ENCODE data around the gene CENATAC. TPM values are rescaled to one million over a fixed set of nuclear protein-coding genes. Genes with fewer than 3 reads are reported as not detected.
A peak's percentile ranks its signal among the peaks of the same experiment; 100 is the strongest.

Gene CENATAC
- total and polyA plus RNA-seq, 9 of the 15 experiments (the other 6 are each of a cell fraction or from before 2014, with no cell fraction given), result 2.4 to 25.5 (median 13.7) TPM

- H3K9me3 ChIP-seq (replicated peaks; ENCODE audit: control insufficient read depth, insufficient read depth, low read depth, low read length), result no peaks in the 10 kb centered on the region
- peak in 2 of 4 experiments; percentile 8 to 10 for DNase-seq (ENCODE audit: extremely low read depth in 1 of 4, low spot score in 3 of 4)
- BruUV-seq (replicated peaks), result TSS peak; percentile 32
- H3K36me3 ChIP-seq (ENCODE audit: control insufficient read depth, insufficient read depth, low read length), result peaks cover 93% of the 10 kb centered on the region
- H3K4me3 ChIP-seq, result no peak overlapping the region
- H3K9ac ChIP-seq (ENCODE audit: insufficient read depth in 1 of 2, low read depth in 2 of 2, low read length in 2 of 2), result peak overlapping the region in 1 of 2 experiments; percentile 14; a peak in 1 of 4 replicates
- H3K27me3 ChIP-seq (ENCODE audit: control insufficient read depth in 2 of 2, insufficient read depth in 2 of 2, low read length in 2 of 2), result no peaks in the 10 kb centered on the region
- POLR2A ChIA-PET, result interaction anchor here (0.7 to 9.3 kb wide), 8 partner anchors 6 to 46 kb away, joined by 3 to 132 read pairs (median 5); partner anchors contain the start of genes HMBS, HYOU1, RPS25 and TRAPPC4
- no peak overlapping the region for H3K27ac ChIP-seq (ENCODE audit: extremely low read depth, low read depth, low read length)
- H2AFZ ChIP-seq (ENCODE audit: low read depth, low read length), result no peak overlapping the region
- peaks cover 3% of the 10 kb centered on the region for H3K9me1 ChIP-seq (ENCODE audit: control insufficient read depth, insufficient read depth, low read length)
- intact Hi-C loops (cut with micrococcal nuclease), result no loop called here
- in situ Hi-C loops (cut with MboI), result no loop called here
- no peak for ATAC-seq
- no peak for FAIRE-seq
- 88% methylated on average over 5 of the region's 9 CpGs for WGBS (ENCODE audit: insufficient coverage, low coverage, missing lambda C conversion rate)
- peak; percentile 65; the same call in 1 of the 2 replicates for TF ChIP-seq RBFOX2 (IDR thresholded peaks at IDR 0.05; ENCODE audit: low read depth, low read length)
- TF ChIP-seq ILK (tag; IDR thresholded peaks at IDR 0.05; ENCODE audit: borderline replicate concordance, low read depth), result no peak
- CTCF ChIA-PET (ENCODE audit: low intra/inter-chr PET ratio), result no interaction called here
- H4K20me1 ChIP-seq (replicated peaks; ENCODE audit: control insufficient read depth, insufficient read depth, low read length), result no peaks in the 10 kb centered on the region
- H3K4me1 ChIP-seq (replicated peaks in 1 of 2; ENCODE audit: control insufficient read depth in 2 of 2, insufficient read depth in 2 of 2, low read length in 2 of 2), result no peaks in the 10 kb centered on the region
- no peaks in the 10 kb centered on the region for H3K79me2 ChIP-seq (ENCODE audit: control insufficient read depth, insufficient read depth, low read length)
- H3K4me2 ChIP-seq (ENCODE audit: insufficient read depth, low read length), result no peak overlapping the region
Measured at GRCh38 chr11:119048644-119049043, 50.7 kb downstream of the CENATAC start.

- CTCF ChIA-PET (ENCODE audit: low intra/inter-chr PET ratio), result no interaction called here
Measured at GRCh38 chr11:119049081-119049480, 51.1 kb downstream of the CENATAC start.

More at GRCh38 chr11:119049081-119049480, 51.1 kb downstream of the CENATAC start:
- H3K4me1 ChIP-seq (replicated peaks in 1 of 2; ENCODE audit: control insufficient read depth in 2 of 2, insufficient read depth in 2 of 2, low read length in 2 of 2), result no peaks in the 10 kb centered on the region
- POLR2A ChIA-PET, result interaction anchor here (0.6 to 9.3 kb wide), 6 partner anchors 5 to 121 kb away, joined by 3 to 132 read pairs (median 5); partner anchors contain the start of genes HMBS, HYOU1 and VPS11
- 100% methylated on average over 6 of the region's 7 CpGs for WGBS (ENCODE audit: insufficient coverage, low coverage, missing lambda C conversion rate)
- no peaks in the 10 kb centered on the region for H3K9me3 ChIP-seq (replicated peaks; ENCODE audit: control insufficient read depth, insufficient read depth, low read depth, low read length)
- H2AFZ ChIP-seq (ENCODE audit: low read depth, low read length), result no peak overlapping the region
- peaks cover 3% of the 10 kb centered on the region for H3K9me1 ChIP-seq (ENCODE audit: control insufficient read depth, insufficient read depth, low read length)
- 0 out of 3 replicates have a peak, but pooled peaks cover 1% of the 10 kb centered on the region for H3K79me2 ChIP-seq (ENCODE audit: control insufficient read depth, insufficient read depth, low read length)
- no peak overlapping the region for H3K4me3 ChIP-seq
- H3K27ac ChIP-seq (ENCODE audit: extremely low read depth, low read depth, low read length), result no peak overlapping the region
- H4K20me1 ChIP-seq (replicated peaks; ENCODE audit: control insufficient read depth, insufficient read depth, low read length), result no peaks in the 10 kb centered on the region
- peak in 2 of 4 experiments; percentile 6 to 7 for DNase-seq (ENCODE audit: extremely low read depth in 1 of 4, low spot score in 3 of 4)
- TF ChIP-seq NFIX (CRISPR knock-in tag; IDR thresholded peaks at IDR 0.05; ENCODE audit: low read depth) (no peak), POLR2G (IDR thresholded peaks at IDR 0.05; ENCODE audit: low read depth, low read length) (peak; percentile 67), RBFOX2 (IDR thresholded peaks at IDR 0.05; ENCODE audit: low read depth, low read length) (peak; percentile 72), HNRNPUL1 (IDR thresholded peaks at IDR 0.05; ENCODE audit: low read length) (no peak)
- ATAC-seq, result no peak
- intact Hi-C loops (cut with micrococcal nuclease) (no loop called here), in situ Hi-C loops (cut with MboI) (no loop called here)
- no peaks in the 10 kb centered on the region for H3K27me3 ChIP-seq (ENCODE audit: control insufficient read depth in 2 of 2, insufficient read depth in 2 of 2, low read length in 2 of 2)
- H3K36me3 ChIP-seq (ENCODE audit: control insufficient read depth, insufficient read depth, low read length), result peaks cover 98% of the 10 kb centered on the region
- no peak overlapping the region for H3K4me2 ChIP-seq (ENCODE audit: insufficient read depth, low read length)
- H3K9ac ChIP-seq (ENCODE audit: insufficient read depth in 1 of 2, low read depth in 2 of 2, low read length in 2 of 2), result no peak overlapping the region
- BruUV-seq (replicated peaks), result no TSS peak
- FAIRE-seq, result no peak
